ENCODE data around the gene BAIAP2L2.

DNA sequence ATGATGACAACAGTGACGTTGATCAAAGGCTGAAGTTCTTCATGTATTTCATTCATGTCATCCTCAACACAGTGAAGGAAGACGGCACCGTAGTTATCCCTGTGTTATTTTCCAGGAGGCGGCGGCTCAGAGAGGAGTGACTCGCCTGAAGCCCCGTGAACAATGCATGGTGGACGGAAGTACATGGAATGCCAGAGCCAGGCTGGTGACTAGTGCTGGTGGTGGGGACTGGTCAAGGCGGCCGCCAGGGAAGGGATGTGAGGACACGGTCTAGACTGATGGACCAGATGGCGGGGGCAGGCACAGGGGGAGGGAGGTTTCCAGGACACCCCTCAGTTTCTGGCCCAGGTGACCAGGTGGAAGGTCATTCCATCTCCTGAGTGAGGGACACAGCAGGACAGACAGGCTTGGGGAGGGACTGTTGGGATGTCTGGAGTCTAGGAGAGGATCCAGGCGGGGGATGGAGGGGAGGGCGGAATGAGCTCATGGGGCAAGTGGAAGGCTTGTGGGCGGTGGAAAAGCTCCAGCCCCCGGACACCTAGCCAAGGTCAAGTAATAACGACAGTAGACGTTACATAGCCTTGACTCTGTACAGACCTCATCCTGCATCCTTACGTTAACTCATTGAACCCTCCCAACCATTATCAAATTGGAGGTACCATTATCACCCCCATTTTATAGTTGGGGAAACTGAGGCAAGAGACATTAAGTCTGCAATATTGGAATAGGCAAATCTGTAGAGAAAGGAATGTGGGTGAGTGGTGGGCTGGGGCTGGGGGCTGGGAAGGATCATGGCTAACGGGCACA is 69.3 kb downstream of the BAIAP2L2 start:
- TF ChIP-seq, protein P1, sequence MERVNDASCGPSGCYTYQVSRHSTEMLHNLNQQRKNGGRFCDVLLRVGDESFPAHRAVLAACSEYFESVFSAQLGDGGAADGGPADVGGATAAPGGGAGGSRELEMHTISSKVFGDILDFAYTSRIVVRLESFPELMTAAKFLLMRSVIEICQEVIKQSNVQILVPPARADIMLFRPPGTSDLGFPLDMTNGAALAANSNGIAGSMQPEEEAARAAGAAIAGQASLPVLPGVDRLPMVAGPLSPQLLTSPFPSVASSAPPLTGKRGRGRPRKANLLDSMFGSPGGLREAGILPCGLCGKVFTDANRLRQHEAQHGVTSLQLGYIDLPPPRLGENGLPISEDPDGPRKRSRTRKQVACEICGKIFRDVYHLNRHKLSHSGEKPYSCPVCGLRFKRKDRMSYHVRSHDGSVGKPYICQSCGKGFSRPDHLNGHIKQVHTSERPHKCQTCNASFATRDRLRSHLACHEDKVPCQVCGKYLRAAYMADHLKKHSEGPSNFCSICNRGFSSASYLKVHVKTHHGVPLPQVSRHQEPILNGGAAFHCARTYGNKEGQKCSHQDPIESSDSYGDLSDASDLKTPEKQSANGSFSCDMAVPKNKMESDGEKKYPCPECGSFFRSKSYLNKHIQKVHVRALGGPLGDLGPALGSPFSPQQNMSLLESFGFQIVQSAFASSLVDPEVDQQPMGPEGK (CRISPR knock-in tag; IDR thresholded peaks at IDR 0.05; ENCODE audit: borderline replicate concordance): no peak
- TF ChIP-seq TOX (CRISPR knock-in tag; IDR thresholded peaks at IDR 0.05; ENCODE audit: borderline replicate concordance): no peak
- TF ChIP-seq, protein P2, sequence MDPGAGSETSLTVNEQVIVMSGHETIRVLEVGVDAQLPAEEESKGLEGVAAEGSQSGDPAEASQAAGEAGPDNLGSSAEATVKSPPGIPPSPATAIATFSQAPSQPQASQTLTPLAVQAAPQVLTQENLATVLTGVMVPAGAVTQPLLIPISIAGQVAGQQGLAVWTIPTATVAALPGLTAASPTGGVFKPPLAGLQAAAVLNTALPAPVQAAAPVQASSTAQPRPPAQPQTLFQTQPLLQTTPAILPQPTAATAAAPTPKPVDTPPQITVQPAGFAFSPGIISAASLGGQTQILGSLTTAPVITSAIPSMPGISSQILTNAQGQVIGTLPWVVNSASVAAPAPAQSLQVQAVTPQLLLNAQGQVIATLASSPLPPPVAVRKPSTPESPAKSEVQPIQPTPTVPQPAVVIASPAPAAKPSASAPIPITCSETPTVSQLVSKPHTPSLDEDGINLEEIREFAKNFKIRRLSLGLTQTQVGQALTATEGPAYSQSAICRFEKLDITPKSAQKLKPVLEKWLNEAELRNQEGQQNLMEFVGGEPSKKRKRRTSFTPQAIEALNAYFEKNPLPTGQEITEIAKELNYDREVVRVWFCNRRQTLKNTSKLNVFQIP (CRISPR knock-in tag; IDR thresholded peaks at IDR 0.05; ENCODE audit: borderline replicate concordance, low read depth): no peak
- TF ChIP-seq ZC3H10 (CRISPR knock-in tag; IDR thresholded peaks at IDR 0.05): no peak
- TF ChIP-seq ZFP3 (CRISPR knock-in tag; IDR thresholded peaks at IDR 0.05): no peak
- no peak for TF ChIP-seq CSDC2 (CRISPR knock-in tag; IDR thresholded peaks at IDR 0.05)
- TF ChIP-seq ZNF565 (CRISPR knock-in tag; conservative IDR thresholded peaks at IDR 0.05; ENCODE audit: low read depth): no peak
- no peak for TF ChIP-seq ZNF8 (CRISPR knock-in tag; IDR thresholded peaks at IDR 0.05)
- no peak for TF ChIP-seq ESRRG (CRISPR knock-in tag; IDR thresholded peaks at IDR 0.05)
- TF ChIP-seq ISL1 (CRISPR knock-in tag; IDR thresholded peaks at IDR 0.05): no peak
- TF ChIP-seq RARB (CRISPR knock-in tag; IDR thresholded peaks at IDR 0.05): no peak
- TF ChIP-seq ZNF70 (CRISPR knock-in tag; IDR thresholded peaks at IDR 0.05): no peak

All from SK-N-SH treated with all-trans-retinoic acid at 6 μM for 48 hours (cell line).